ENCODE results near the gene SPRTN.

Gene SPRTN

DNA sequence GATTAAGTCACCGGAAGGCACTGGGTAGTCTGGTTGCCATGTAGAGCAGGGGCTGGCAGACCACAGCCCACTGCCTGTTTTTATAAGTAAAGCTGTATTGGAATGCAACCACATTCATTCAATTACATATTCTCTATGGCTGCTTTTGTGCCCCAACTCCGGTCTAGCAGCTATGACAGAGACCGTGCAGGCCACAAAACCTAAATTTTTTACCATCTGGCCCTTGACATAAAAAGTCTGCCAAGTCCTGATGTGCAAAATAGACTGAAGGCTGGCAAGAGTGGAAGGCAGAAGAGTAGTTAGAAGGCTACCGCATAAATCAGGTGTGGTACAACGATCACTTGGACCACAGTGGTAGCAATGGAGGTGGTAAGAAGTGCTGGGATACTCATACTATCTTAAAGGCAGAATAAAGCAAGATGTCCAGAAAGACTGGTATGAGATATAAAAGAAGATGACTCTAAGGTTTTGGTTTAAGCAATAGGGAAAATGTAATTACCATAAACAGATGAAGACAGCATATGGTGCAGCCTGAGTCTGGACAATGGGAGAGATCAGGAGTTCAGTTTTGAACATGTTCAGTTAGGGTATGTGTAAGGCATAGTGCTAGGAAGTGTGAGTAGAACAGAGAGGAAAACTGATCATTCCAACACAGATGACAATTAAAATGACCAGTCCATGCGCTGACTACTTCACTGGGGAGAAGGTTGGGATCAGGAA lies 46.8 kb downstream of the SPRTN start:
- ATAC-seq: no peak
- no peak for TF ChIP-seq TCF4 (CRISPR knock-in tag; IDR thresholded peaks at IDR 0.05; ENCODE audit: borderline replicate concordance)
- no peak for TF ChIP-seq GLIS3 (CRISPR knock-in tag; IDR thresholded peaks at IDR 0.05)
- TF ChIP-seq, protein P1, sequence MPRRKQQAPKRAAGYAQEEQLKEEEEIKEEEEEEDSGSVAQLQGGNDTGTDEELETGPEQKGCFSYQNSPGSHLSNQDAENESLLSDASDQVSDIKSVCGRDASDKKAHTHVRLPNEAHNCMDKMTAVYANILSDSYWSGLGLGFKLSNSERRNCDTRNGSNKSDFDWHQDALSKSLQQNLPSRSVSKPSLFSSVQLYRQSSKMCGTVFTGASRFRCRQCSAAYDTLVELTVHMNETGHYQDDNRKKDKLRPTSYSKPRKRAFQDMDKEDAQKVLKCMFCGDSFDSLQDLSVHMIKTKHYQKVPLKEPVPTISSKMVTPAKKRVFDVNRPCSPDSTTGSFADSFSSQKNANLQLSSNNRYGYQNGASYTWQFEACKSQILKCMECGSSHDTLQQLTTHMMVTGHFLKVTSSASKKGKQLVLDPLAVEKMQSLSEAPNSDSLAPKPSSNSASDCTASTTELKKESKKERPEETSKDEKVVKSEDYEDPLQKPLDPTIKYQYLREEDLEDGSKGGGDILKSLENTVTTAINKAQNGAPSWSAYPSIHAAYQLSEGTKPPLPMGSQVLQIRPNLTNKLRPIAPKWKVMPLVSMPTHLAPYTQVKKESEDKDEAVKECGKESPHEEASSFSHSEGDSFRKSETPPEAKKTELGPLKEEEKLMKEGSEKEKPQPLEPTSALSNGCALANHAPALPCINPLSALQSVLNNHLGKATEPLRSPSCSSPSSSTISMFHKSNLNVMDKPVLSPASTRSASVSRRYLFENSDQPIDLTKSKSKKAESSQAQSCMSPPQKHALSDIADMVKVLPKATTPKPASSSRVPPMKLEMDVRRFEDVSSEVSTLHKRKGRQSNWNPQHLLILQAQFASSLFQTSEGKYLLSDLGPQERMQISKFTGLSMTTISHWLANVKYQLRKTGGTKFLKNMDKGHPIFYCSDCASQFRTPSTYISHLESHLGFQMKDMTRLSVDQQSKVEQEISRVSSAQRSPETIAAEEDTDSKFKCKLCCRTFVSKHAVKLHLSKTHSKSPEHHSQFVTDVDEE (CRISPR knock-in tag; IDR thresholded peaks at IDR 0.05): no peak
- TF ChIP-seq ESRRG (CRISPR knock-in tag; IDR thresholded peaks at IDR 0.05): no peak
- TF ChIP-seq PPARA (CRISPR knock-in tag; IDR thresholded peaks at IDR 0.05; ENCODE audit: borderline replicate concordance): no peak

DNA sequence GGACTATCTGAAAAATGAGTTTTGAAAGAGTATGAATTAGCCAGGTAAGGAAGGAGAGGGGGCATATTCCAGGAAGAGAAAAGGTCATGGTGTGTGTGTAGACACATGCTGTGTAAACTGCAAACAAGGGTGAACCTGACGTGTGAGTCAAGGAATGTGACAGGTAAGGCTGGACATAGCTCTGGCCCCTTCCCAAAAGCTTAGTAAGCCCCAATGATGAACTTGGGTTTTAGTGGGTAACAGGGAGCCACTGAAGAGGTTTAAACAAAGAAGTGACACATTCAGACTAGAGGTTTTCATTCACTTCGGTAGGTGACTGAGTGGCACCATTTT lies 47.3 kb downstream of the SPRTN start:
- no peak for TF ChIP-seq CSDC2 (CRISPR knock-in tag; IDR thresholded peaks at IDR 0.05)
- TF ChIP-seq TCF4 (CRISPR knock-in tag; IDR thresholded peaks at IDR 0.05; ENCODE audit: borderline replicate concordance): no peak
- TF ChIP-seq, protein P2, sequence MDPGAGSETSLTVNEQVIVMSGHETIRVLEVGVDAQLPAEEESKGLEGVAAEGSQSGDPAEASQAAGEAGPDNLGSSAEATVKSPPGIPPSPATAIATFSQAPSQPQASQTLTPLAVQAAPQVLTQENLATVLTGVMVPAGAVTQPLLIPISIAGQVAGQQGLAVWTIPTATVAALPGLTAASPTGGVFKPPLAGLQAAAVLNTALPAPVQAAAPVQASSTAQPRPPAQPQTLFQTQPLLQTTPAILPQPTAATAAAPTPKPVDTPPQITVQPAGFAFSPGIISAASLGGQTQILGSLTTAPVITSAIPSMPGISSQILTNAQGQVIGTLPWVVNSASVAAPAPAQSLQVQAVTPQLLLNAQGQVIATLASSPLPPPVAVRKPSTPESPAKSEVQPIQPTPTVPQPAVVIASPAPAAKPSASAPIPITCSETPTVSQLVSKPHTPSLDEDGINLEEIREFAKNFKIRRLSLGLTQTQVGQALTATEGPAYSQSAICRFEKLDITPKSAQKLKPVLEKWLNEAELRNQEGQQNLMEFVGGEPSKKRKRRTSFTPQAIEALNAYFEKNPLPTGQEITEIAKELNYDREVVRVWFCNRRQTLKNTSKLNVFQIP (CRISPR knock-in tag; IDR thresholded peaks at IDR 0.05; ENCODE audit: borderline replicate concordance, low read depth): no peak
- no peak for TF ChIP-seq BACH2 (CRISPR knock-in tag; IDR thresholded peaks at IDR 0.05; ENCODE audit: borderline replicate concordance)
- no peak for TF ChIP-seq TOX (CRISPR knock-in tag; IDR thresholded peaks at IDR 0.05; ENCODE audit: borderline replicate concordance)
- no peak for TF ChIP-seq ISL1 (CRISPR knock-in tag; IDR thresholded peaks at IDR 0.05)
- TF ChIP-seq ZC3H10 (CRISPR knock-in tag; IDR thresholded peaks at IDR 0.05): no peak
- TF ChIP-seq, protein P3, sequence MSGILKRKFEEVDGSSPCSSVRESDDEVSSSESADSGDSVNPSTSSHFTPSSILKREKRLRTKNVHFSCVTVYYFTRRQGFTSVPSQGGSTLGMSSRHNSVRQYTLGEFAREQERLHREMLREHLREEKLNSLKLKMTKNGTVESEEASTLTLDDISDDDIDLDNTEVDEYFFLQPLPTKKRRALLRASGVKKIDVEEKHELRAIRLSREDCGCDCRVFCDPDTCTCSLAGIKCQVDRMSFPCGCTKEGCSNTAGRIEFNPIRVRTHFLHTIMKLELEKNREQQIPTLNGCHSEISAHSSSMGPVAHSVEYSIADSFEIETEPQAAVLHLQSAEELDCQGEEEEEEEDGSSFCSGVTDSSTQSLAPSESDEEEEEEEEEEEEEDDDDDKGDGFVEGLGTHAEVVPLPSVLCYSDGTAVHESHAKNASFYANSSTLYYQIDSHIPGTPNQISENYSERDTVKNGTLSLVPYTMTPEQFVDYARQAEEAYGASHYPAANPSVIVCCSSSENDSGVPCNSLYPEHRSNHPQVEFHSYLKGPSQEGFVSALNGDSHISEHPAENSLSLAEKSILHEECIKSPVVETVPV (CRISPR knock-in tag; IDR thresholded peaks at IDR 0.05): no peak
- TF ChIP-seq RARB (CRISPR knock-in tag; IDR thresholded peaks at IDR 0.05): no peak
- TF ChIP-seq, protein P4, sequence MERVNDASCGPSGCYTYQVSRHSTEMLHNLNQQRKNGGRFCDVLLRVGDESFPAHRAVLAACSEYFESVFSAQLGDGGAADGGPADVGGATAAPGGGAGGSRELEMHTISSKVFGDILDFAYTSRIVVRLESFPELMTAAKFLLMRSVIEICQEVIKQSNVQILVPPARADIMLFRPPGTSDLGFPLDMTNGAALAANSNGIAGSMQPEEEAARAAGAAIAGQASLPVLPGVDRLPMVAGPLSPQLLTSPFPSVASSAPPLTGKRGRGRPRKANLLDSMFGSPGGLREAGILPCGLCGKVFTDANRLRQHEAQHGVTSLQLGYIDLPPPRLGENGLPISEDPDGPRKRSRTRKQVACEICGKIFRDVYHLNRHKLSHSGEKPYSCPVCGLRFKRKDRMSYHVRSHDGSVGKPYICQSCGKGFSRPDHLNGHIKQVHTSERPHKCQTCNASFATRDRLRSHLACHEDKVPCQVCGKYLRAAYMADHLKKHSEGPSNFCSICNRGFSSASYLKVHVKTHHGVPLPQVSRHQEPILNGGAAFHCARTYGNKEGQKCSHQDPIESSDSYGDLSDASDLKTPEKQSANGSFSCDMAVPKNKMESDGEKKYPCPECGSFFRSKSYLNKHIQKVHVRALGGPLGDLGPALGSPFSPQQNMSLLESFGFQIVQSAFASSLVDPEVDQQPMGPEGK (CRISPR knock-in tag; IDR thresholded peaks at IDR 0.05; ENCODE audit: borderline replicate concordance): no peak
- no peak for TF ChIP-seq ZNF8 (CRISPR knock-in tag; IDR thresholded peaks at IDR 0.05)
- no peak for TF ChIP-seq ZFP3 (CRISPR knock-in tag; IDR thresholded peaks at IDR 0.05)
- no peak for TF ChIP-seq ZNF565 (CRISPR knock-in tag; conservative IDR thresholded peaks at IDR 0.05; ENCODE audit: low read depth)
- TF ChIP-seq CREB5 (CRISPR knock-in tag; IDR thresholded peaks at IDR 0.05; ENCODE audit: low read depth): no peak
- no peak for TF ChIP-seq SNAI2 (CRISPR knock-in tag; IDR thresholded peaks at IDR 0.05)
- no peak for TF ChIP-seq PPARA (CRISPR knock-in tag; IDR thresholded peaks at IDR 0.05; ENCODE audit: borderline replicate concordance)
- no peak for ATAC-seq

DNA sequence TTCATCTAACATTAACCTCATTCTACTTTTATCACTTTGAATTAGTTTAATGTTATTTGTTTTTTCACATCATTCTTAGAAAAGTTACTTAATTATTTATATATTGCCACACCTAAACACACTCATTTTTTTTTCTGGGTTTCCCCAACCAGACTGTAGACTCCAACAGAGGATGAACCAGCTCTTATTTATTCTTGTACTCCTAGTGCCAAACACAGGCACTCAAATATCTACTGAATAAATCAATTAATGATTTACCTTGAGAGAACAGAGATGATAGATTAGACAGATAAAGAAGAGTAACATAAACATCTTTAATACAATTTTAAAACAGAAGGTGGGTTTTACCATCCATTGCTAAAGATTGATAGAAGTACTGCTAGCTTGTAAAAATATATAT lies 48.4 kb downstream of the SPRTN start:
- TF ChIP-seq, protein P4 (CRISPR knock-in tag; IDR thresholded peaks at IDR 0.05; ENCODE audit: borderline replicate concordance): no peak
- TF ChIP-seq ZC3H10 (CRISPR knock-in tag; IDR thresholded peaks at IDR 0.05): no peak
- no peak for TF ChIP-seq ZFP30 (CRISPR knock-in tag; IDR thresholded peaks at IDR 0.05)
- no peak for ATAC-seq
